ENCODE measurements around the gene CLDN6. TPM values are rescaled to one million over a fixed set of nuclear protein-coding genes. Genes with fewer than 3 reads are reported as not detected.

The CLDN6 gene
- total and polyA plus RNA-seq, 9 of the 15 experiments (the other 6 are each of a cell fraction or from before 2014, with no cell fraction given), result 0.22 to 0.75 (median 0.38) TPM; not detected in 3

DNA sequence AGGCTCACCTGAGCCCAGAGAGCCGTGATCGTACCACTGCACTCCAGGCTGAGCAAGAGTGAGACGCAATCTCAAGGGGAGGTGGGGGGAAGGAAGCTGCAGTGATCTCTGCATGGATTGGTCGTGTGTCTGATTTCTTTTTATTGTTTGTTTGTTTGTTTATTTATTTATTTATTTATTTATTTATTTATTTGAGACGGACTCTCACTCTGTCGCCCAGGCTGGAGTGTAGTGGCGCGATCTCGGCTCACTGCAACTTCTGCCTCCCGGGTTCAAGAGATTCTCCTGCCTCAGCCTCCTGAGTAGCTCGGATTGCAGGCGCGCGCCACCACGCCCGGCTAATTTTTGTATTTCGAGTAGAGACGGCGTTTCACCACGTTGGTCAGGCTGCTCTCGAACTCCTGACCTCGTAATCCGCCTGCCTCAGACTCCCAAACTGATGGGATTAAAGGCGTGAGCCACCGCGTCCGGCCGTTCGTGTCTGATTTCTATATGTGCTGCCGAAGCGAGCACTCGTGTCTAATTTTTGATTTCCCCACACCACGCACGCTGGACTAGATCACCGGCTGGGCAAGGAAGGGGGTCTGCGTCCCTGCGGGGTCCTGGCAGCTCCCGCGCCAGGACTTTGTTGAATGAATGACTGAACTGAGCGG lies 1.7 kb upstream of the CLDN6 start:
- H2AFZ ChIP-seq (ENCODE audit: low read depth, low read length), result peak overlapping the region; percentile 97
- ChIA-PET CTCF (ENCODE audit: low intra/inter-chr PET ratio) (interaction anchor here (0.6 kb wide), 1 partner anchor 40 kb away, joined by 6 read pairs; no protein-coding TSS in a partner anchor), POLR2A (interaction anchor here (0.6 to 3.3 kb wide), 8 partner anchors 10 to 410 kb away, joined by 3 to 29 read pairs (median 4); no protein-coding TSS in a partner anchor)
- 25% methylated on average over 36 of the region's 40 CpGs for WGBS (ENCODE audit: insufficient coverage, low coverage, missing lambda C conversion rate)
- peaks cover 38 to 91% of the 10 kb centered on the region in 2 experiments for H3K4me1 ChIP-seq (replicated peaks in 1 of 2; ENCODE audit: control insufficient read depth in 2 of 2, insufficient read depth in 2 of 2, low read length in 2 of 2)
- H4K20me1 ChIP-seq (replicated peaks; ENCODE audit: control insufficient read depth, insufficient read depth, low read length), result peaks cover 28% of the 10 kb centered on the region
- no TSS peak for BruUV-seq (replicated peaks)
- peaks cover 37% of the 10 kb centered on the region for H3K79me2 ChIP-seq (ENCODE audit: control insufficient read depth, insufficient read depth, low read length)
- peak overlapping the region; percentile 90 for H3K27ac ChIP-seq (ENCODE audit: extremely low read depth, low read depth, low read length)
- ATAC-seq (no peak), FAIRE-seq (no peak), DNase-seq (ENCODE audit: extremely low read depth in 1 of 4, low spot score in 3 of 4) (no peak)
- peak overlapping the region; percentile 82 for H3K4me3 ChIP-seq
- peak overlapping the region; percentile 90 for H3K4me2 ChIP-seq (ENCODE audit: insufficient read depth, low read length)
- H3K27me3 ChIP-seq (ENCODE audit: control insufficient read depth in 2 of 2, insufficient read depth in 2 of 2, low read length in 2 of 2), result no peaks in the 10 kb centered on the region
- H3K9ac ChIP-seq (ENCODE audit: insufficient read depth in 1 of 2, low read depth in 2 of 2, low read length in 2 of 2), result peak overlapping the region; percentile 59 to 94
- H3K9me1 ChIP-seq (ENCODE audit: control insufficient read depth, insufficient read depth, low read length), result peaks cover 2% of the 10 kb centered on the region
- in situ Hi-C loops (cut with MboI) (no loop called here), intact Hi-C loops (cut with micrococcal nuclease) (loop anchor here (1.0 to 10.0 kb wide), 2 partner anchors 11 to 55 kb away; partner anchors contain the start of genes KREMEN2 and PAQR4)
- peaks cover 15% of the 10 kb centered on the region; the same call in 2 of the 3 replicates for H3K36me3 ChIP-seq (ENCODE audit: control insufficient read depth, insufficient read depth, low read length)
- H3K9me3 ChIP-seq (replicated peaks; ENCODE audit: control insufficient read depth, insufficient read depth, low read depth, low read length), result no peaks in the 10 kb centered on the region
- TF ChIP-seq ZBTB1 (CRISPR knock-in tag; IDR thresholded peaks at IDR 0.05; ENCODE audit: borderline replicate concordance, low read depth) (no peak; the same call in 1 of the 2 replicates), THRB (CRISPR knock-in tag; conservative IDR thresholded peaks at IDR 0.05) (no peak), ATF1 (CRISPR knock-in tag; IDR thresholded peaks at IDR 0.05) (no peak), ATF1 (tag; IDR thresholded peaks at IDR 0.05) (no peak), ZFP1 (CRISPR knock-in tag; IDR thresholded peaks at IDR 0.05) (no peak), ZNF592 (IDR thresholded peaks at IDR 0.05) (no peak), SAFB (IDR thresholded peaks at IDR 0.05; ENCODE audit: borderline replicate concordance, low read depth, low read length) (no peak), PRMT5 (CRISPR knock-in tag; IDR thresholded peaks at IDR 0.05) (no peak), CTCF (IDR thresholded peaks at IDR 0.05 in 2 of 3, conservative IDR thresholded peaks at IDR 0.05 in 1 of 3; ENCODE audit: insufficient read depth in 2 of 3, low read depth in 1 of 3, low read length in 3 of 3) (no peak), ELK1 (CRISPR knock-in tag; IDR thresholded peaks at IDR 0.05) (no peak)
- TF ChIP-seq, protein P1, sequence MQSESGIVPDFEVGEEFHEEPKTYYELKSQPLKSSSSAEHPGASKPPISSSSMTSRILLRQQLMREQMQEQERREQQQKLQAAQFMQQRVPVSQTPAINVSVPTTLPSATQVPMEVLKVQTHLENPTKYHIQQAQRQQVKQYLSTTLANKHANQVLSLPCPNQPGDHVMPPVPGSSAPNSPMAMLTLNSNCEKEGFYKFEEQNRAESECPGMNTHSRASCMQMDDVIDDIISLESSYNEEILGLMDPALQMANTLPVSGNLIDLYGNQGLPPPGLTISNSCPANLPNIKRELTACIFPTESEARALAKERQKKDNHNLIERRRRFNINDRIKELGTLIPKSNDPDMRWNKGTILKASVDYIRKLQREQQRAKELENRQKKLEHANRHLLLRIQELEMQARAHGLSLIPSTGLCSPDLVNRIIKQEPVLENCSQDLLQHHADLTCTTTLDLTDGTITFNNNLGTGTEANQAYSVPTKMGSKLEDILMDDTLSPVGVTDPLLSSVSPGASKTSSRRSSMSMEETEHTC (IDR thresholded peaks at IDR 0.05), result 0 out of 2 replicates have a peak, but pooled peaks have one; percentile 10

Measured in K562 (cell line).